AG09319 (cell line): ENCODE measurements around the gene FAM124A.

Source experiments
- DNase-seq: peaks from one replicate; pipeline ENCODE4 v3.0.0-alpha.2; 2010; ENCODE audit warnings: low read depth; ENCODE audit errors: extremely low read depth
- CTCF ChIP-seq: IDR thresholded peaks from 2 replicates; pipeline ENCODE4 v1.5.1; 2011; ENCODE audit warnings: low read depth, mild to moderate bottlenecking, inconsistent platforms, low read length, moderate library complexity

The FAM124A gene

GRCh38 chr13:51234676-51235075, 12.5 kb downstream of the FAM124A start:
- DNase-seq = no peak
- TF ChIP-seq CTCF = no peak

GRCh38 chr13:51235186-51235585, 13.0 kb downstream of the FAM124A start:
- no peak for DNase-seq
- TF ChIP-seq CTCF = no peak

GRCh38 chr13:51235756-51236490, 13.7 kb downstream of the FAM124A start:
- no peak for TF ChIP-seq CTCF

GRCh38 chr13:51236491-51236792, 14.2 kb downstream of the FAM124A start:
- TF ChIP-seq CTCF = no peak
- DNase-seq = no peak

More at GRCh38 chr13:51235756-51236490, 13.7 kb downstream of the FAM124A start:
- no peak for DNase-seq

- no peak for DNase-seq
- no peak for TF ChIP-seq CTCF
Measured at GRCh38 chr13:51237386-51237785, 15.2 kb downstream of the FAM124A start.

GRCh38 chr13:51237887-51238286, 15.7 kb downstream of the FAM124A start:
- no peak for TF ChIP-seq CTCF
- DNase-seq = no peak

- no peak for DNase-seq
- no peak for TF ChIP-seq CTCF
Measured at GRCh38 chr13:51240178-51240577, 18.0 kb downstream of the FAM124A start.
